Psoas muscle (tissue), 8 donors: ENCODE data around the gene MZT1. TPM values are rescaled to one million over a fixed set of nuclear protein-coding genes. Genes with fewer than 3 reads are reported as not detected.
"Not testable (repeated sequence)": the region's sequence is repeated elsewhere in the genome, so short reads cannot be mapped to it uniquely, and the experiment has no call there.

Experiments
- ATAC-seq, 4 donors: fragments of 200-7000 bp; cut with Tn5 transposase; one replicate each; pipeline ENCODE4 v1.9.1; 2020; ENCODE audit warnings: moderate library complexity in 3 of 4, mild to moderate bottlenecking in 2 of 4
- DNase-seq, 2 donors: peaks; one replicate each; pipeline ENCODE4 v3.0.0-alpha.2; 2020
- H3K27ac ChIP-seq: fragments of 200-600 bp; one replicate; pipeline ENCODE4 v1.8.0; 2022
- H3K27me3 ChIP-seq, 3 donors: fragments of 200-600 bp in 1 of 3; one replicate each; pipeline versions ENCODE4 v1.6.1 to v1.8.0; 2013 to 2022; ENCODE audit warnings: low read length in 2 of 3, mild to moderate bottlenecking in 2 of 3, moderate library complexity in 1 of 3; ENCODE audit not compliant: insufficient read depth in 3 of 3
- H3K36me3 ChIP-seq, 2 donors: fragments of 200-600 bp in 1 of 2; one replicate each; pipeline versions ENCODE4 v1.6.1 to v1.8.0; 2013 to 2022; ENCODE audit warnings: low read depth in 1 of 2, mild to moderate bottlenecking in 1 of 2, moderate library complexity in 1 of 2; ENCODE audit not compliant: insufficient read depth in 1 of 2
- H3K4me1 ChIP-seq: fragments of 200-600 bp; one replicate; pipeline ENCODE4 v1.8.0; 2022
- H3K4me3 ChIP-seq: fragments of 200-600 bp; one replicate; pipeline ENCODE4 v1.8.0; 2022; ENCODE audit warnings: mild to moderate bottlenecking
- H3K9me3 ChIP-seq: fragments of 200-600 bp; one replicate; pipeline ENCODE4 v1.8.0; 2022
- CTCF ChIP-seq: fragments of 200-600 bp; IDR thresholded peaks from one replicate; pipeline ENCODE4 v1.8.0; 2022; ENCODE audit warnings: antibody characterized with exemption
- WGBS, 3 donors: extraction: QIAGEN DNeasy Blood & Tissue Kit; methylation state at CpG; one replicate each; pipeline versions ENCODE4 v1.1.6 to v1.1.7; 2013; 5-methylcytosine and 5-hydroxymethylcytosine counted together
- intact Hi-C, 2 donors: fragments of 100-400 bp; cut with DNase I; formaldehyde crosslinking; loops; one replicate each; pipeline versions ENCODE4 v1.11.0 to v1.14.2; 2022
- polyA plus RNA-seq, 3 donors: library from polyadenylated mRNA; stranded (reverse); fragments of 200-250 nt; gene quantifications; one replicate each; pipeline ENCODE4 v1.2.3, GENCODE V29; 2013
- total RNA-seq, 4 donors: library from RNA; stranded (reverse); fragmentation: NEBNext Ultra II Directional in 2 of 4; extraction: Animal tissue kit (Norgen Biotek cat#: 25700) in 2 of 4; gene quantifications; one replicate each; pipeline versions ENCODE4 v1.2.1 to v1.2.4, GENCODE V29; 2021 to 2023
- donor health status: healthy with polysubstance abuse.
- donor health status: DM: no; HTN: no; CAD: no; lungs with moderate emphysema.
- donor health status: Bipolar disorder and iron deficiency.
- donor health status: healthy.
- donor health status: DM: yes; HTN: yes; CAD: no.
- donor health status: DM: no; HTN: no; CAD: no.
- donor health status: DM: no; HTN: no; CAD: no.
- donor health status: DM: yes; HTN: yes; CAD: no.

The MZT1 gene
- total and polyA plus RNA-seq, 7 donors, result 6.4 to 19.6 (median 8.9) TPM

- Histone ChIP-seq H3K4me1 (no peaks in the 10 kb centered on the region), H3K27ac (no peak overlapping the region), H3K36me3 (peaks cover 0 to 12% of the 10 kb centered on the region in 2 donors), H3K4me3 (no peak overlapping the region), H3K9me3 (no peaks in the 10 kb centered on the region), H3K27me3 (no peaks in the 10 kb centered on the region)
- ATAC-seq (no peak), DNase-seq (no peak)
- no peak for TF ChIP-seq CTCF
- WGBS, 3 donors, result 62 to 87% (median 79%) methylated on average over 1 of the region's 1 CpG
- intact Hi-C loops, result no loop called here
These were observed 12.6 kb upstream of the MZT1 start for GRCh38 chr13:72740015-72740414.

GRCh38 chr13:72737033-72737432 is 9.6 kb upstream of the MZT1 start:
- no peak for DNase-seq
- intact Hi-C loops, result no loop called here
- ATAC-seq, result no peak
- Histone ChIP-seq H3K27me3 (no peaks in the 10 kb centered on the region), H3K9me3 (no peaks in the 10 kb centered on the region), H3K36me3 (peaks cover 2% of the 10 kb centered on the region in 2 donors), H3K4me3 (no peak overlapping the region), H3K27ac (no peak overlapping the region), H3K4me1 (no peaks in the 10 kb centered on the region)
- 87 to 96% (median 93%) methylated on average over 3 of the region's 3 CpGs for WGBS, 3 donors
- no peak for TF ChIP-seq CTCF

- DNase-seq, result no peak
- TF ChIP-seq CTCF, result no peak
- Histone ChIP-seq H3K27me3 (no peaks in the 10 kb centered on the region), H3K4me3 (peak overlapping the region; percentile 97), H3K36me3 (peaks cover under 1 to 4% of the 10 kb centered on the region in 2 donors), H3K4me1 (peaks cover 16% of the 10 kb centered on the region), H3K27ac (peak overlapping the region; percentile 75), H3K9me3 (no peaks in the 10 kb centered on the region)
- 3 to 5% (median 4%) methylated on average over 3 of the region's 3 CpGs for WGBS, 3 donors
- ATAC-seq, result no peak
- intact Hi-C loops, result loop anchor here in 1 of 2 donors (5.0 kb wide), 1 partner anchor 54 kb away; the partner anchor contains the start of genes DIS3 and PIBF1
These were observed 819 bp upstream of the MZT1 start for GRCh38 chr13:72728290-72728605.

GRCh38 chr13:72726726-72727416 is 558 bp downstream of the MZT1 start:
- peak overlapping the region; percentile 97 for H3K4me3 ChIP-seq
- H3K4me1 ChIP-seq, result peaks cover 16% of the 10 kb centered on the region
- 1 to 2% (median 1%) methylated on average over 39 to 49 of the region's 49 CpGs for WGBS, 3 donors
- TF ChIP-seq CTCF, result no peak
- peak; percentile 52 to 69 for DNase-seq
- peak overlapping the region; percentile 75 for H3K27ac ChIP-seq
- H3K9me3 ChIP-seq, result no peaks in the 10 kb centered on the region
- intact Hi-C loops, result loop anchor here (1.0 to 5.0 kb wide), 2 partner anchors 55 kb away; partner anchors contain the start of genes PIBF1 (in 2 of the 2) and DIS3 (in 1 of the 2)
- peak; percentile 27 to 62 (median 32) for ATAC-seq
- no peaks in the 10 kb centered on the region for H3K27me3 ChIP-seq
- H3K36me3 ChIP-seq, result peaks cover 0 to under 1% of the 10 kb centered on the region in 2 donors

- not testable (repeated sequence) for H3K27ac ChIP-seq, H3K9me3 ChIP-seq, H3K27me3 ChIP-seq, H3K36me3 ChIP-seq, ATAC-seq, DNase-seq
- intact Hi-C loops, result loop anchor here in 1 of 2 donors (5.0 kb wide), 1 partner anchor 56 kb away; the partner anchor contains the start of genes DIS3 and PIBF1
- H3K4me1 ChIP-seq, result peaks cover 16% of the 10 kb centered on the region
- 91% methylated on average over 15 of the region's 15 CpGs for WGBS, 3 donors
- H3K4me3 ChIP-seq, result peak overlapping the region; percentile 97
These were observed 1.2 kb downstream of the MZT1 start for GRCh38 chr13:72726185-72726584.
